Endothelial cell of umbilical vein (primary cell): ENCODE measurements around the gene TPR.

Experiments used
- GATA2 ChIP-seq: IDR thresholded peaks from 2 replicates; pipeline ENCODE4 v1.7.0; 2011; ENCODE audit warnings: low read depth, mild to moderate bottlenecking, moderate library complexity, mixed read lengths, low read length; ENCODE audit not compliant: insufficient read length, insufficient read depth
- TF ChIP-seq, protein P1 (sequence below), 2 donors: IDR thresholded peaks; 1 replicate in 1 of 2; 2 replicates in 1 of 2; pipeline ENCODE4 v1.5.1; 2011; ENCODE audit warnings: low read length in 2 of 2, mild to moderate bottlenecking in 2 of 2, moderate library complexity in 2 of 2, control low read depth in 1 of 2, inconsistent platforms in 1 of 2, low read depth in 1 of 2; ENCODE audit not compliant: insufficient read depth in 1 of 2; ENCODE audit errors: extremely low read depth in 1 of 2
- TF ChIP-seq, protein P2 (sequence below): IDR thresholded peaks from 2 replicates; pipeline ENCODE4 v1.6.1; 2011; ENCODE audit not compliant: insufficient read depth, insufficient read length

DNA sequence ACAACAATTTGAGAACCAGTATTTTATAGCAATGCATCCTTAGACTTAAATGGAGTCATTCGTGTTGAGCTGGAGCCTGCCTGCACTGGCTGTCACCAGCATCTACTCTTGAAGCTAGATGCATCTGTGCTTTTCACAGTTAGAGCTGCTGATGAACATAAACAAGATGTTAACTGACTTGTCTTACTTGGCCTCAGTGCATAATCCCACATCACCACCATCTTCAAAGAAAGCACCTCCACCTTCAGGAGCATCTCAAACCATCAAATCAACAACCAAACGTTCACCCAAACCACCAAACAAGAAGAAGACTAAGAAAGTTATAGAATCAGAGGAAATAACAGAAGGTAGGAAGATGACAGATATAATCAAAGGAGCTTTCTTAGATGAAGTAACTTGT is 71.1 kb downstream of the TPR start:
- TF ChIP-seq, protein P1, sequence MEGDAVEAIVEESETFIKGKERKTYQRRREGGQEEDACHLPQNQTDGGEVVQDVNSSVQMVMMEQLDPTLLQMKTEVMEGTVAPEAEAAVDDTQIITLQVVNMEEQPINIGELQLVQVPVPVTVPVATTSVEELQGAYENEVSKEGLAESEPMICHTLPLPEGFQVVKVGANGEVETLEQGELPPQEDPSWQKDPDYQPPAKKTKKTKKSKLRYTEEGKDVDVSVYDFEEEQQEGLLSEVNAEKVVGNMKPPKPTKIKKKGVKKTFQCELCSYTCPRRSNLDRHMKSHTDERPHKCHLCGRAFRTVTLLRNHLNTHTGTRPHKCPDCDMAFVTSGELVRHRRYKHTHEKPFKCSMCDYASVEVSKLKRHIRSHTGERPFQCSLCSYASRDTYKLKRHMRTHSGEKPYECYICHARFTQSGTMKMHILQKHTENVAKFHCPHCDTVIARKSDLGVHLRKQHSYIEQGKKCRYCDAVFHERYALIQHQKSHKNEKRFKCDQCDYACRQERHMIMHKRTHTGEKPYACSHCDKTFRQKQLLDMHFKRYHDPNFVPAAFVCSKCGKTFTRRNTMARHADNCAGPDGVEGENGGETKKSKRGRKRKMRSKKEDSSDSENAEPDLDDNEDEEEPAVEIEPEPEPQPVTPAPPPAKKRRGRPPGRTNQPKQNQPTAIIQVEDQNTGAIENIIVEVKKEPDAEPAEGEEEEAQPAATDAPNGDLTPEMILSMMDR (IDR thresholded peaks at IDR 0.05; ENCODE audit: extremely low read depth in 1 of 2, insufficient read depth in 1 of 2, low read depth in 1 of 2, low read length in 2 of 2) = no peak
- TF ChIP-seq, protein P2, sequence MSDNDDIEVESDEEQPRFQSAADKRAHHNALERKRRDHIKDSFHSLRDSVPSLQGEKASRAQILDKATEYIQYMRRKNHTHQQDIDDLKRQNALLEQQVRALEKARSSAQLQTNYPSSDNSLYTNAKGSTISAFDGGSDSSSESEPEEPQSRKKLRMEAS = no peak
- no peak for TF ChIP-seq GATA2
